GM21576 (cell line): ENCODE measurements around the gene NGF.

ENCODE experiments used
- ATAC-seq: cut with Tn5 transposase; IDR thresholded peaks from one replicate; pipeline ENCODE4 v1.9.1; 2021; ENCODE audit warnings: mild to moderate bottlenecking, moderate library complexity; ENCODE audit not compliant: unreplicated experiment

The NGF gene

DNA sequence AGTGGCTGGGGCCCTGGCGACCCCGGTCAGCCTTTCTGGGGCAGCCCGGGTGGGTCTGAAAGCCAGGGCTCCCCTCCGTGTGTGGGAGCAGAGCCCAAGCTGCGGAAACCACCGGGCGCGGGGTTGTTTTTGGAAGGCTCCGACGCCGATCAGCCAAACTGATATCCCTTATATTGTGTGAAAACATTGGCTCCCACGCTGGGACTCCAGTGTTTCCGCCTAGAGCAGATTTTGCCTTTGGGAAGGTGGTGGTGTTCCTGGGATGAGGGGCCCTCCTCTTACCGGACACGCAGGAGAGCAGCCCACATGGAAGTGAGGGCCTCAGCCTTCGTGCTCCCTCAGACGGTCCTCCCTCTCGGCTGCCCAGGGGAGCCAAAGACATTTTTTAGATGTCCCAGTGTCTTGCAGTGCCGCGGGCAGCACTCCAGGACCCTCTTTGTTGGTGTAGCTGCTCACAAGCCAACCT lies 54.3 kb downstream of the NGF start:
- no peak for ATAC-seq

DNA sequence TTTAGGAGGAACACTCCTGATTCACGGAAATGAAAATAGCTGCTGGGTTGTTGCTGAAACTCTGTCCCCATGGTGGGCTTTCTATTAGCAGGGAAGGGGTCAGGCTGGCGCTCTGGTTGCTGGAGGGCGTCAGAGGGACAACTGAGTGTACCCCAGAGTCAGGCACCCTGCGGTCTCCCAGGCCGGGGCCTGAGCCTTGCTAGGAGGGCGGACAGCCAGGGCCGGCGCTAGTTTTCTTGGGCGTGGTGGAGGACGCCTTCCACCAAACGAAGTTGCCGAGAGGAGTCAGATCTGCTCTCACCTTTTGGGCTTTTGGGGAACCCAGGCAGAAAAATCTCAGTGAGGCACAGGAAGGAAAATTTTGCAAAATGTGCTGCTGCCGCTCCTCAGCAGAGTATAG lies 54.8 kb downstream of the NGF start:
- no peak for ATAC-seq

DNA sequence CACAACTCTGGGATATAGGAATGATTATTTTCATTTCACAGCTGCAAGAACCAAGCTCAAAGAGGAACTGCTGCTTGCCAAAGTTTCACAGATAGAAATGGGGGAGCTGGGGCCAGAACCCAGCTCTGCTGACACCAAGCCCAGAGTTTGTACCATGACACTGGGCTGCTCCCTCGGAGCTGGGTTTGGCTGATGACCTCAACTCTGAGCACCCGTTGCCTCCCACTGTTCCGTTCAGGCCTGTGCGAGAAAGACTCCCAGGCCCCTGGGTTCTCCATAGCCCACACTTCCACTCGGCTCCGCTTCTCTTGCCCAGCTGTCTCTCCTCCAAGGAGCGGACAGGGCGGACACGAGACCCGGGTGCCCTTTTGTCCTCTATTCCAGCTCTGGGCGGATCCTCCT lies 55.2 kb downstream of the NGF start:
- ATAC-seq, result no peak

DNA sequence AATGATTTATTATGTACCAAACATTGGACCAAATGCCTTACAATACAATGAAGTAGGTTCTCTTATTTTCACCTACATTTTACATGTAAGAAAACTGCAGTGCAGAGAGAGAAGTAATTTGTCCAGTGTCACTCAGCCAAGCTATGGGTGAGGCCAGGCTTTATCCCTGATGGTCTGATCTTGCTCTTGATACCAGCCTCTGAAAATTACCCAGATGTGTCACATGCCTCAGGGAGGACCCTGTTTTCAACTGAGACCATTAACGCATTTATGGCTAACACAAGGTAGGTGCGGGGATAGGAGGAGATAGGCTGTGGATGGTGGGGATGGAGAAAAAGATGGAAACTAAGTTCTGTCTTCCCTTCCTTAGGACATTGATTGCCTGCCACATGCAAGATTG lies 56.9 kb downstream of the NGF start:
- no peak for ATAC-seq

DNA sequence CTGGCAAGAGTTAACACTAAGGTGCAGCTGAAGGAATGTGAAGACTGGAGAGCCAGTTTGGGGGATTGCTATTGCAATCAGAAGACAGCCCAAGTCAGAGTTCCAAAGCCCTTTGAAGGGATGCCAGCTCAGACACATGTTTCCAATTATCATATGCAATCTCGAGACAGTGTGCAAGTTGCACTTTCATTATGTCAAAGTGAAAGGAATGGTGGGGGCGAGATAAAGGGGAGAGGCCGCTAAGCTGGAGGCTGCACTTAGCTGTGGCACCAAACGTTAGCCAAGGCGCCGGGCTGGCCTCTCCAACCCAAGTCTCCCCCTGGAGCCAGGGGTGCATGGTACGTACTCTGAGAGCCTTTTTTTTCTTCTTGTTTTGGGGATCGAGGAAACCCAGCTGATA lies 58.0 kb downstream of the NGF start:
- no peak for ATAC-seq

DNA sequence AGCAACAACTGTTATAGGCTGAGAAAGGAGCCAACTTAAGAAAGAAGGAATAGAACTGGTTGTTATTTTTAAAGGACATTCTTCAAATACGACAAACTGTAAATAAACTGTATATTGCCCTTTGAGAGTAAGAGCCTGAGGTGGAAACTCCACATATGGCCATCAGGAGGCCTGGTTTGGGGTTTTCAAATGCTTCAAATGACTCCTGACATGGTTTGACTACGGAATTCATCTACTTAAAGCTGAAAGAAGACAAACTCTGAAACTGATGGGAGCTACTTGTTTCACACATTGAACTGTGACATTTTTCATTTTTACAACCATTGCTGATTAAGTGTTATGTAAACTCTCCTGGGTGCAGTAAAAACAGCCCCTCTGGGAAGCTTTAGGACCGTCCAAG lies 59.8 kb downstream of the NGF start:
- no peak for ATAC-seq

DNA sequence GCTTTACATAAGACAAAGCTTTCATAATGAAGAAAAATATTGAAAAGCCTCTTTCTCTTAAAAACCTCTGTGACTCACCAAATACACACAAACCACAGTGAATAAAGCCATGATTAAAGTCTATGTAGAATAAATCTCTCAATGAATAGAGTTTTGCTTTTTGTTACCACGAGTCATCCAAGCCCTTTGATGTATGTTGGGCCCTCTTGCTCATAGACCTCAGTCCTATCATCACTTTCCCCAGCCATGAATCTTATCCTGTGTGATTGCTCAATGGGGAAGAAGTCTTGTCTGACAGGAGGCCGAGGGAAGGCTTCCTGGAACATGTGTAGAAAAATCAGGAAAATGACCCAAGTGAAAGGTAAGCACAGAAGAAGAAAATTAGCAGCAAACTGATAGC lies 60.8 kb downstream of the NGF start:
- ATAC-seq, result no peak

DNA sequence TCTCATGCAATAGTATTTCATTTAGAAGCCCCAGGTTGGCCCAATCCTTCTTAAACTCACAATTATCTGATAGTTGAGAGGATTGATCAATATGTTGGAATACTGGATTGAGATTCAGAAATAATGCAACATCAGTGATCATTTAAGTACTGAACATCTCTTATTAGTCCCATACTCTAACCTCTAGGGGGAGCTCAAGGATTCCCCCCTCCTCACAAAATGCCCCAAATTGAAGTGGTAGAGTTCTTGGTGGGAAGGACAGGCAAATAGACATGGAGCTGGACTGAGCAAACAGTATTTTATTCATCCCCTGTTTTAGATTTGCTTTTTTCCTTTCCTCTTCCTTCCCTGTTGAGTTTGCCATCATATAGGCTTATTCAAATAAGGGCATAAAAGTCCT lies 62.8 kb downstream of the NGF start:
- ATAC-seq, result no peak

DNA sequence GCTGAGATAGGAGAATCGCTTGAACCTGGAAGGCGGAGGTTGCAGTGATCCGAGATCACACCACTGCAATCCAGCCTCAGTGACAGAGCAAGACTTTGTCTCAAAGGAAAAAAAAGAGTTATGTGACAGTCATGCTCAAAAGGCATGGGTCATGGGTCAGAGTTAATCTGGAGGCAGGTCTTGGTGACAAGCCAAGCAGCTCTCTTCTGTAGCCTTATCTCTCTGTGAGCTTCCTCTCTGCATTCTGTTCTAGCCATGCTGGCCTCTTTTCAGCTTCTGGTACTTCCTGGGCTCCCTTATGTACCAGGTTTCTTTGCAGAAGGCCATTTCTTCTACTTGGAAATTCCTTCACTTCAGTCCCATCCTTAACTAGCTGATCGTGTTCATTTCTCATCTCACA lies 63.6 kb downstream of the NGF start:
- no peak for ATAC-seq

DNA sequence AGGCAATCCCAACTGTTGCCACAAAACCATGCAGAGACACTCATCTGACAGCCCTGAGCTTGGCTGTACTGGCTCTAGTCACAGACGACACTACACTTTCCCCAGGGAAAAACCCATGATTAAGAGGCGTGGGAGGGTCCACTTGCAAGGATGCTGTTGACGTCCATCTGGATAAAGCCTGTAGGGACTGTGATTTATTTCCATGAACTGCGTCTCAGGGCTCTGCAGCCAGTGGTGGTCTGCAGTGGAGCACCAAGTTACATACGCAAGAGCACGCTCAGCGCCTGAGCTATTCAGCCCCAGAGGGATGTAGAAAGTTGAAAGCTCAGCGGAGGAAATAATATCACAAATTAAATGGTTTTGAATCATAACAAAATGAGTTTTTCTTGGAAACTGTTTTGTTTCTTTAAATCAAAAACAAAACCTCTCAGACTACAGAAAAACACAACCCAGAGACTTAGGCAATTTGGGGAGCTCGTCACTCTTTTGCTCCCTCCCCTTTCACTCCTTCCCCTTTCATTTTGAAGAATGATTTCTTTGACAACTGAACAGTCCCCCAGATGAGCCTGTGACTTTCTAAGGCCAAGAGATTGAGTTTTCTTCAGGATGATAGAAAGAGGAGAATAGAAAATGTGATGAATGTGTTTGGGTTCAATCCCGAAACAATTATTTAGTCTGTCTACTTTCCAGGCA lies 71.2 kb downstream of the NGF start:
- ATAC-seq, result no peak

DNA sequence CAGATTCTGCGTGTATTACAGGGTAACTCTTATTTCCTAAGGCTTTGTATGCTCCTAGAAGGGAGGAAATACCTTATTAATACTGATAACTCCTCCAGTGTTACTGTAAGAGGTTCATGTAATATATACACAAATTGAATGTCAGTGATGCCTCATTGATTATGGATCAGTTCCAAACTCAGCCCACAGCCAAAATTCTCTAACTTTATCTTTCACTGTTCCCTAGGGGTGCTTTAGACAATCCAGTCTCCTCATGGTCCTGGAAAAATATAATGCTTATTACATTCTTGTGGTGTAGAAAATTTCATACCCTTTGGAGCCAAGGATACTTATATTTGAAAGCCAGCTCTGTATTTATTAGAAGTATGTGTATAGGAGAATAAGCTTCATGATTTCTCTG lies 73.0 kb downstream of the NGF start:
- ATAC-seq, result no peak

DNA sequence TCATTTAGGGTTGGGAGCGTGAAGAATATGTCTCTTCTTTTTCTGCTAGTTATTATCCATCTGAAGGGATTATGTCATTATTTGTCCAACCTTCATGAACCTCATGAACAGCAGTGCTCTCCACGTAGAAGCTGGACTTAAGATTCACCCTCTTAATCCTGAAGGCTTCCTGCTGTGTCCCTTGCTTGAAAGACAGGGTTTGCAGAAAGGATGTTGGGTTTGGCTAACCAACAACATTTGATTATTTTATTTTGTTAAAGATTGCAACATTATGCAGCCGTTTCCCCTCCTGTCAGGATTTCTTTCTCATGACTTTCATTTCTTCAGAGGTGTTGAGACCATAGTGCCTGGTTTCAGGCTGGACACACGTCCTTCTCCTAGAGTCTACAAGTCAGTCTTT lies 75.2 kb downstream of the NGF start:
- ATAC-seq, result no peak

DNA sequence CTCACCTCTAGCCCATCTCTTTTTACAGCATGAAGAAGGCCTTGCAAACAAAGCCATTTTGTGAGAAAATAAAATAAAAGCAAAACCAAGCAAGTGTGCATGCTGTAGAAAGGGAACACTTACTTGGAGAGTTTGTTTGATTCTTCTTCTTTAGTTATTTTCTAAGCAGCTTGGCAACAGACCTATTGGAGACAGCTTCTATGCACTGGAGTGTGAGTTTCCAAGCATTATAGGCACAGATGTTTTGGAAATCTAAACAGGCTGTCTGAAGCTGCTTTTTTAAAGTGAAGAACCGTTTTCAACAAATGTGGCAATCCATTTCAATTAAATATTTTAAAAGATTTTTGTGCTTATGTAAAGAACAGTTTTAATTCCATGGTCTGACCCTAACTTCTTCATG lies 76.6 kb downstream of the NGF start:
- no peak for ATAC-seq

DNA sequence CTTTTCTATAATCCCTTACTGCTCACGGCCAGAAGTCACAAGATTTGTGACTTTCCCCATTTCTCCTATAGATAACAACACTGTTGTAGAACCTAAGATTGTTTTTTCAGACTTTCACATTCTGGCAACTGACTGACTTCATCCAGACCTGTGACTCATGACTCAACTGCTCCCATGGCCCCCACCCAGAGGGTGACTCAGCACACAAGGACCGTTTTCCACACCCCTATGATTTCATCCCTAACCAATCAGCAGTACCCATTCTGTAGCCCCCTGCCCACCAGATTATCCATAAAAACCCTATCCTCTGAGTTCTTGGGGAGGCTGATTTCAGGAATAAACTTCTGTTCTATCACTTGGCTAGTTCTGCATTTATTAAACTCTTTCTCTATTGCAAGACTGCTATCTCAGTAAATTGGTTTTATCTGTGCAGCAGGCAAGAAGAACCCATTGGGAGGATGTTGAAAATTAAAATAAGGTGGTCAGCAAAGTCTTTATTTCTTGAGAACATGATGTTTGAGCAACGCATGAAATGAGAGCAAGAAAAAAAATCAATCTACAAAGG lies 79.7 kb downstream of the NGF start:
- ATAC-seq, result no peak

DNA sequence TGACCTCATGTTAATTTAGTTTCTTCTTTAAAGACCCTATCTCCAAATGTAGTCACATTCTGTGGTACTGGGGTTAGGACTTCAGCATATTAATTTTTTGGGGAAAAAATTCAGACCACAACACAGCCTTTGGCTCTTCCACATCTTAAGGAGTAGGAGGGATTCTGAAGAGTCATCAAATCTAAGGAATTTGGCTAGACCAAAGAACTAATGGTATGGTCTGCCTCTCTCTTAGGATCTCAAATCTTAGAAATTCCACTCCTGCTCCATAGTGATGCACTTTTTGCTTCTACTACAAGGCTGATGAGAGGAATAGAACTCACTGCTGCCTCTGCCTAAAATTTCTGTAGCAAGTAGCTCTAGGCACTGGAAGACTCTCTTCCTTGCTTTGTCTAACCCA lies 80.5 kb downstream of the NGF start:
- no peak for ATAC-seq

DNA sequence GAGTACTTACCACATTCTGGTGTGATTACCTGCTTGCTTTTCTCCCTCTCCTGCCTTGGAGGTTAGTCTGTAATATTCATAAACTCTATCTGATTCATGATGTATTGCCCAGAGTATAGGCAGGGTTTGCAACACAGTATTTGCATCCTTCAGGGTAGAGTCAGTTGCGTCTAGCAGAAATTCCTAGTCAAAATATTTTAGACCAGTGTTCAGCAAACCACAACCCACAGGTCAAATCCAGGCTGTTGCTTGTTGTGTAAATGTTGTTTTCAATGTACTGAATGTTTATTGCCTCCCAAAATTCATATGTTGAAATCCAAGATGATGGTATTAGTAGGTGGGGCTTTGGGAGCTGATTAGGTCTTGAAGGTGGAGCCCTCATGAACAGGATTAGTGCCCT lies 82.9 kb downstream of the NGF start:
- no peak for ATAC-seq

DNA sequence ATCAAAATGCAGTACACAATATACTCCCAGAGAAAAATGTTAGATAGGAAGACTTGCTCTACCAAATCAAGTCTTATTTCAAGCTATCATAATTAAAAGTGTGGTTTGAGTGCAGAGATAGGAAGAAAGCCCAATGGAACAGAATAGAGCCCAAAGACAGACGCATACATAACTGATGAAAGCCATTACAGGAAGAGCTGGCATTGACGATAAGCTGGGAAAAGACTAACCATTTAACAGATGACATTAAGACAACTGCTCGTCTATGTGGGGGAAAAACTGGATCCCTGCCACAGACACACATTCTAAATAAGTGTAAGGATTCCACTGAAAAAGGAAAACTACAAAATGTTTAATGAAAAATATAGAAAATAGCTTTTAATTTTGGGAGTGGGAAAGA lies 85.5 kb downstream of the NGF start:
- no peak for ATAC-seq

DNA sequence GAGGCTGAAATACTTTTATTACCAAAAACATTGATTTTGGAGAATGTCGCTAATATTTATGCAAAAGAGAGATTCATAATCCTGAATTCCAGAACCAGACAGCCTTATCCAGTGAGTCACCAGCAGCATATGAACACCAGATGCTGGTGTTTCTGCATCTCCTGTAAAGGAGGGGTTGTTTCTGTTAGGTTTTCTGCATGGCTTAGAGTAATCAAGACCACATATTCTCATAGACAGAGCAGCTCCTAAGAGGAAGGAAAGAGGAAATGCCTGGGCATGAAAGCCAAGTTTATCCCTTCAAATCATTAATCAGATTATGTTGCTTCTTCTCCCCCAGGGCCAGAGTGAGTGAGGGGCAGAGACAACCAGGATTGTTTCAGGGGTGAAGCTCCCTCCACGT lies 86.2 kb downstream of the NGF start:
- no peak for ATAC-seq

DNA sequence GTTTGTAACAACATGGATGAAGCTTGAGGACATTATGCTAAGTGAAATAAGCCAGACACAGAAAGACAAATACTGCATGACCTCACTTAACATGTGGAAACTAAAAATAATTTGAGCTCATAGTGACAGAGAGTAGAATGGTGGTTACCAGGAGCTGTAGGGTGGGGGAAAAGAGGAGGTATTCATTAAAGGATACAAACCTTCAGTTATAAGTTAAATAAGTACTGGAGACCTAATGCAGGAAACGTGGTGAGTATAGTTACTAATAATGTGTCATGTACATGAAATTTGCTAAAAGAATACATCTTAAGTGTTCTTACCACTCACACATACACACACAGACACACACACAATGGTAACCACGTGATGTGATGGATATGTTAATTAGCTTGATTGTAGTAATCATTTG lies 86.7 kb downstream of the NGF start:
- ATAC-seq, result no peak

DNA sequence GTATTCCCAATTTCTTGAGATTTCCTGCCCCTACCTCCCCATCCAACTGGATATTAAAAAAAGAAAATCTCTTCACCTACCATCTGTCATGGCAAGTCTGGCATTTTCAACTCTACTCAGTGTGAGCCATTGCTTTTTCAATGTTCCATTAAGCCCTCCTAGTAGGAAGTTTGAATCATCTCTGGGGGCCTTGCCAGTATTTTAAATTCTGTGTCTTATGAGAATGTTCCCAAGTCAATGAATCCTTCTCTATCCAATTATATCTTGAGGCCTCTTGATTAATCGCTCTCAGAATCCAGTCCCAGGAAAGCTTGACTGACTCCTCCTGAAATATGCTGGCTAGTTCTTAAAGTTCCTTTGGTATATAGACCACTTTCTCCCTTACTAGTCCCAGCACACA lies 91.5 kb downstream of the NGF start:
- ATAC-seq, result no peak

DNA sequence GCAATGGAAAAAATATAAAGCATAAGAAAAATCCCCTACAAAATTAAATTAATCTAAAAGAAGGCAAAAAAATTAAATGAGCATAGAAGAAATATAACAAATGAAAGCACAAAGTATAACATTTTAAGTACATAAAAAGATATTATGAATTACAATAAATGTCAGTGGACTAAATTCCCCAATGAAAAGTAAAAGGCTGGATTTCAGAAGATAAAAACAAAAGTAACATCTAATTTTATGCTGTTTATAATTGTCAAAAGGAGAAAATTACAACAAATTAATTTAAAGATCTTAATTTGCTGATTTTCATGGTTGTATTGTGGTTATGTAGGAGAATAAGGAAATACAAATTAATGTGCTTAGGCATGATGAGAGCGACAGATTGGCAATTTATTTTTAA lies 92.8 kb downstream of the NGF start:
- no peak for ATAC-seq

DNA sequence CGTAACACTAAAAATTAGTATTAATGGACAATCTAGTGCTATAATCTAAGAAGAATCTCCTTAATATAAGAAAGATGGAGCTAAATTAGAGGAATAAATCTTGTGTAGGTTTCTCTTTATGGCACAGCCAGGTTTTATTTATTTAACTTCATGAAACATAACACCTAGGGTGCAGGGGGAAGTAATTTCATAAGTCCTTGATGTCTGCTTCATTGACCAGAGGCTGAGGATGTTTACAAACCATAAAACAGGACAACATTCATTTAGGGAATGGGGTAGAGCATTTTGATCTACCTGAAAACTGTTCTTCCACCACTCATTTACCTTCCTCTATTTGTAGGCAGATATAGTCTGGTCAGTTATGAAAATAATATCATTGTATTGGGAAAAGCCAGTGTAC lies 95.5 kb downstream of the NGF start:
- ATAC-seq, result no peak

DNA sequence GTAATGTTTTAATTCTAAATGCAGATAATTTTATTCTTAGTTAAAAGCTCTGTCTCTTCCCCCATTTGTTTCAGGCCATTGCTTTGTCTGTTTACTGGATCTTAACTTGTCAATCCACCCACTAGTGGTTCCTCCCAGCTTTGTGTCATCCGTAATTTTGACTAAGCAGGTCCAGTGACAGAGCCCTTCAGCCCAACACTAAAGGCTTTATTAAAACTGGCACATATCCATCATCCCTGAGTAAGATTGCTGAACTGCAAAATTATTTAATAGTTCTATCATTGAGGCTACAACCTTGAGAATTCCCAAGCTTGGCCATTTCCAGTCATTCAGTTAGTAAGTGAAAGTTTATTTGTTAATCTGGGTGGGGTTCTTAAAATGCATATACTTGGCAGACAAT lies 96.7 kb downstream of the NGF start:
- ATAC-seq, result no peak
